NCI-H2196 treated with DMSO at 0.1 percent for 48 hours (cell line): ENCODE results near the gene AKT3.
"Not testable (repeated sequence)": the region's sequence is repeated elsewhere in the genome, so short reads cannot be mapped to it uniquely, and the experiment has no call there.

Experiments
- DNase-seq: peaks from one replicate; lab custom pipeline; 2025; ENCODE audit not compliant: unreplicated experiment; lab: John Stamatoyannopoulos, UW

Gene AKT3

DNA sequence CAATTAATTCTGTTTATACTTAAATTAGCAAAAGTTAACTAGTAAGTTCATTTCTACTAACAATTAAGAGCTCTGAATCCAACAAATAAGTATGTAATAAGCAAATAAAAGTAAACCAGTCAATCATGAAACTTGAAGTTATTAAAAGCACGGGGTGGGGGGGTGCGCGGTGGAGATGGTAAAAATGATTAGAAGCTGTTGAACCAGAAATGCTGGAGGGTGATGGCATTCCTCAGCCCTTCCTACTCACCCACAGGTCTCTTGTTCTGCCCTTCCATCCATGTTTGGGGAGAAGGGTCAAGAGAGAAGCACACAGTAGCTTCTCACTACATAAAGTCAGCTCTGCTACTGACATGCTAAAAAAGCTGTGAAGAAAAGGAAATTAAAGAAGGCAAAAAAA lies 63.5 kb downstream of the AKT3 start:
- DNase-seq: no peak

DNA sequence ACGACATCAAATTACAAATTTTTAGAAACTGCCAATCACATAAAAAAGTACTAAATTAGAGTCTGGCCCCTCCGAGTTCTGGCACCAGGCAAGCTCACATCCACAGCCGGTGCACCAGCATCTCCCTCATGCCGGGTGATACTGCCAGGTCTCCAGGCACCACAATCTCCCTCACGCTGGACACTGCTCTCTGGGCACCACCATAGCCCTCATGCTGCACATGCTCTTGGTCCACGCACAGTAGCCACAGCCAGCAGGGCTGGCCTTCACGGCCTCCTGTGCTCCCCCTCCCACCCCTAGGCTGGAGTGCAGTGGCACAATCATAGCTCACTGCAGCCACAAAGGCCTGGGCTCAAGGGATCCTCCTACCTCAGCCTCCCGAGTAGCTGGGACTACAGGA lies 65.5 kb downstream of the AKT3 start:
- DNase-seq: no peak

DNA sequence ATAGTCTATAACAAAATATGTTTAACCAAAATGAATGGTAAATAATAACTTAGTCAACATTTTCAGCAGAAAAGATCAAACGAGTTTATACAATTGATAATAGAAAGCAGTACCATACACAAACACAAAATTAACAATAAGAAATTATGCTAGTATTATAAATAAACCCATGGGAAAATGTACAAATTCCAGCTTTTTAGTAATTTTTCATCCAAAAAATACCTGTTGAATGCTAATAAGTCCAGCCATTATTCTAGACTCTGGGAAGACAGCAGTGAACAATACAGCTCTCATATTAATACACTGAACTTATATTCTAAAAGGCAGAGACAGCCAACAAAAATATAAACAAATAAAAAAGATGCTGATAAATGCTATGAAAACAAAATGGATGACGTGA lies 66.3 kb downstream of the AKT3 start:
- no peak for DNase-seq

DNA sequence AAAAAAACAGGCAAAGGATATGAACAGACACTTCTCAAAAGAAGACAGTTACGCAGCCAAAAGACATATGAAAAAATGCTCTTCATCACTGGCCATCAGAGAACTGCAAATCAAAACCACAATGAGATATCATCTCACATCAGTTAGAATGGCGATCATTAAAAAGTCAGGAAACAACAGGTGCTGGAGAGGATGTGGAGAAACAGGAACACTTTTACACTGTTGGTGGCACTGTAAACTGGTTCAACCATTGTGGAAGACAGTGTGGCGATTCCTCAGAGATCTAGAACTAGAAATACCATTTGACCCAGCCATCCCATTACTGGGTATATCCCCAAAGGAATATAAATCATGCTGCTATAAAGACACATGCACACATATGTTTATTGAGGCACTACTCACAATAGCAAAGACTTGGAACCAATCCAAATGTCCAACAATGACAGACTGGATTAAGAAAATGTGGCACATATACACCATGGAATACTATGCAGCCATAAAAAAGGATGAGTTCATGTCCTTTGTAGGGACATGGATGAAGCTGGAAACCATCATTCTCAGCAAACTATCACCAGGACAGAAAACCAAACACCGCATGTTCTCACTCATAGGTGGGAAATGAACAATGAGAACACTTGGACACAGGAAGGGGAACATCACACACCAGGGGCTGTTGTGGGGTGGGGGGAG lies 77.5 kb downstream of the AKT3 start:
- DNase-seq: not testable (repeated sequence)

DNA sequence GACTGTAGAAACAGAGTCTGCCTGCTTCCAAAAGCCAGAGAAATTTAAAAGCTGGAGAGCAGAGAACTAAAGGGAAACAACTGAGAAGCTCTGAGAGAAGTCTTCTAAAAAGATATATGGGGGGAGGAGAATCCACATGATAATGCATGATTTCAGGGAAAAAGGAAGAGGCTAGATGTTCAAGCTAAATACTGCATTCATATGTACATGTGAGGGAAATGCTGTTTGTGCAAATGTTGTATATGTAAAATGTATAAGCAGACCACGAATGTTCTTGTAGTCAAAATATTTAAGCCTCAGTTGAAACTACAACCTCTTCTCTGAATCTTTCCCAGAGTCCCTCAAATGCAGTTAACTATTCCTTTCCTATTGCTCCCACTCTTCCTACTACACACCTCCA lies 79.2 kb downstream of the AKT3 start:
- no peak for DNase-seq

DNA sequence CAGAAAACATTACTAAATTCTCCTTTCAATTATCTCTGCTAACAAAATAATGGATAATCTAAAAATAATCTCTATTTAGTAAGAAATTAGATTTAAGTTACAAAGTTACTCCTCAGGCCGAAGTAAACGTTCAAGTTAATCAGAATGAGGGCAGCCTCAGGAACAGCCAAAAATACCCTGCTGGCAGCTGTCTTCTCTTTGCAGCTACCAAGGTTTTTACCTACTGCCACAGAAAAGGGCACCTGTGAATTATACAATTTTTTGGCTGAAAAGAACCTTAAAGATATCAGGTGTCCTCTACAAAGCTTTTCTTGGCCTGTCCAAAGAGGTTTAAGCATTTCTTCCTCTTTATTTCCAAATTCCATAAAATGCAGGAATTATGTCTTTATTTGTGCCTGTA lies 84.4 kb downstream of the AKT3 start:
- no peak for DNase-seq

DNA sequence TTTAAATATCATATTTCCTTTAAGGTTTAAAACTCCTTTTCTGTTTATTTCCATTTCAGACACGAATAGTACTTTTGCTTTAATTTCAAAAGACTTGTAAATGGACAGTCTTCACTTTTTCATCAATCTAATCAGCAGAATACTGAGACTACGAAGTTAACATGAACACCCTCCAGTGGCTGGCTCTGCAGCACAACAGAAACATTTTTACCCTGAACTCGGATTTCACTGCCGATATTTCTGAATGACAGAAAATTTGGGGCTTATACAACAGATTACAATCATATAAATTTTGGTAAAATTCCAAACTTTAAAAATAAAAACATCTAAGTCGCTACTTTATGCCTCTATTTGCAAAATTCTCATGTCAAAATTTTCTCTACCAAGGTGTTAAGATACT lies 86.2 kb downstream of the AKT3 start:
- DNase-seq: no peak

DNA sequence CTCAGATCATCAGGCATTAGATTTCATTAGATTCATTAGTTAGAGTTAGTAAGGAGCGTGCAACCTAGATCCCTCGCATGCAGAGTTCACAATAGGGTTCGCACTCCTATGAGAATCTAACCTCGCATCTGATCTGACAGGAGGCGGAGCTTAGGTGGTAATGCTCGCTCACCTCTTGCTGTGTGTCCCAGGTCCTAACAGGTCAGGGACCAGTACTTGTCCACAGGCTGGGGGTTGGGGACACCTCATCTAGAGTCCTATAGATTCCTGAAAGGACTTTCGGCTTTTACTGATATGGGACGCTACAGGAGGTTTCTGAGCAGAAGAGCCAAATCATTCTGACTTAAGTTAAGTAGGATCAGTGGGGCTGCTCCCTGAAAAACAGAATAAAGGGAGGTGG lies 91.4 kb downstream of the AKT3 start:
- no peak for DNase-seq

DNA sequence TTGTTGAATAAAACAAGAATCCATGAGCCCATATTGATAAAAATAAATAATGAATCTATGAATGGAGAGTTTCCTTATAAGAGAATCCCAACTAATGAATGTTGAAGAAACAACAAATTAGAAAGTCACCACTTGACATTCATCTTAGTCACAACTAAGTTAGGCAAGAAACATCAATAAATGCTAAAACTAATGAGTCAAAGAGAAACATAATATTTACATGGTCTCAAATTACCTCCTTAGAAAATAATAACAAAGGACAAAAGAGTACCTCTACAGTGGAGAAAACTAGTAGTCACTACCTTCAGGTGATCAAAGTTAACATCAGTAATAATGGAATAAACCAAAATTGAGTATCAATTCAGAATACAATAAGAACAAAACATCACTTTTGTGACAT lies 93.5 kb downstream of the AKT3 start:
- DNase-seq: no peak

DNA sequence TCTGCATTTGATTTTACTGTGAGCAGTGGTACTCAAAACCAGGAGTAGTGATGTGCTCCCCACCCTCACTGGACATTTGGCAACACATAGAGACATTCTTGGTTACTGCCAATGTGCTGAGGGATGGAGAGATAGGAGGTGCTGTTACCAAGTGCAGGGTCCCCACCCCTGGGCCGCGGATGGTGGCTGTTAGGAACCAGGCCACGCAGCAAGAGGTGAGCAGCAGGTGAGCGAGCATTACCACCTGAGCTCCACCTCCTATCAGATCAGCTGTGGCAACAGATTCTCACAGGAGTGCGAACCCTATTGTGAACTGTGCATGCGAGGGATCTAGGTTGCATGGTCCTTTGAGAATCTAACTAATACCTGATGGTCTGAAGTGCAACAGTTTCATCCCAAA lies 95.7 kb downstream of the AKT3 start:
- no peak for DNase-seq

DNA sequence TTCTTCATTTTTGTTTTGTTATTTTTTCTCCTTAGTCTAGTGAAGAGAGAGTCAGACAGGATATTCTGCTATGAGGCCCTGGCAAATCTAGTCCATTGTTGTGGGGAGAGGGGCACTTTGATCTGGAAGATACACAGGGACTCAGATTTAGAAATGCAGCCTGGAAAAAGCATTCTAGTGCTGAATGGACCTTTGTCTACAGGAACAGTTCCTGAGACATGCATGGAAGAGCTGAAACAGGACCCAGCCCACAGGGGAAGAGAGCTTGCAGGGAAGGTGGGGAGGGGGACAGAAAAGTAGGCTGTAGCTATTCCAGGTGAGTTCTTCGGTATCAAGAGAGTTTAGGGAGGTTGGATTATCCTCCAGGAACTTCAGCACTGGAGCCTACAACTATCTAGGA lies 98.5 kb downstream of the AKT3 start:
- DNase-seq: no peak

DNA sequence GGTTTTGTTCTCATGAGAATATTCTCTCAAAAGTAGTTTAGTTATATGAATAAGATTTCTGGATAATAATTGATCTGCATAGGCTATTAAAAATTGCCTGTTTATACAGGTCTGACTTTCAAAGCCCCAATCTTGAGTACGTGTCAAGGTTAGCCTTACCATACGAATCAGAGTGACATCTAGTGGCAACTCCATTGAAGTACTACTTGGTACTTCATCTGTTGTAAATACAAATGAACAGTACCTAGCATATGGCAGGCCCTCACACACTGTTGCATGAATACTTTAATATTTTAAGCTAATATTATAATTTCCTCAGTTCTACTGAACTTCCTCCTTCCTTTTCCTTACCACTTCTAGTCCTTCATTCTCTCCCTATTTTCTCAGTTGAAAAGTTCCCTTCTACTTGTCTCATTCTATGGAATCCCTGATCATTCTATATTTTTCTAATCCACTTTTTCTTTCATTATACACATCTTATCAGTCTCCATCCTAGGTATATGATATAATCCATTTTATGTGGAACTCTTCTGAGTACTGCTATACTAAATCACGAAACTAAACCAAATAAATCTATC lies 101.2 kb downstream of the AKT3 start:
- peak; percentile 7 for DNase-seq

DNA sequence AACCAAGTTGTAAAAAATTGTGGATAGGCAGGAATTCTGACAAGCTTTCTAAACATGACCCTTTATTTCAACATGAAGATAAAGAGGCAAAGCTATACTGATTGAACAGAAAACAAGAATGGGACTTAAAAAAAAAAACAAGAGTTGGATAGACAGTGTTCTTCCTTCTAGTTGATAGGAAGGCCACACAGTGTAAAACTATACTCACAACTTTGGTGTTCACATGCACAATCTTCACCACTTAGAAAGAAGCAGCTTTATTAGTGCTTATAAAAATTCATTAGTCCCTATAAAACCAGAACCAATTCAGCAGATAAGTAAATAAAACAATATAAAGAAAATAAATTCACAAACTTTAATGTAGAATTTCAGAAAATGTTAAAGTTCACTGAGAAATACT lies 101.8 kb downstream of the AKT3 start:
- DNase-seq: no peak

DNA sequence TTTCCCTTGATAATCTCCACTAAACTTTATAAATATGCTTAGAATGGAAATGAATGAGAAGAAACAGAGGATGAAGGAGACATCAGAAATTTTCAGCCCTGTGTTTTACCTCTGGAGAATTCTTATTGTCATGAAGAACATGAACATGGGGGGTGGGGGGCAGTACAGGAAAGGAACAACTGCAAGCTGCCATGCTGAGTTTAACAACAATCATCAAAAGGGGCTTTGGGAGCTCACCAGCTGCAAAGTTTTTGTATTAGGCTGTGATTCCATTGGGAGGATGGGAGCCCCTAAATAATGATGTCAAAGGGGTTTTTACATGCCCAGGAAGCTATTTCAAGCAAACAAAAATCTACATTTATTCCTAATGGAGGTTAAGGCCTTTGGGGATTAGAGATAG lies 103.3 kb downstream of the AKT3 start:
- DNase-seq: no peak

DNA sequence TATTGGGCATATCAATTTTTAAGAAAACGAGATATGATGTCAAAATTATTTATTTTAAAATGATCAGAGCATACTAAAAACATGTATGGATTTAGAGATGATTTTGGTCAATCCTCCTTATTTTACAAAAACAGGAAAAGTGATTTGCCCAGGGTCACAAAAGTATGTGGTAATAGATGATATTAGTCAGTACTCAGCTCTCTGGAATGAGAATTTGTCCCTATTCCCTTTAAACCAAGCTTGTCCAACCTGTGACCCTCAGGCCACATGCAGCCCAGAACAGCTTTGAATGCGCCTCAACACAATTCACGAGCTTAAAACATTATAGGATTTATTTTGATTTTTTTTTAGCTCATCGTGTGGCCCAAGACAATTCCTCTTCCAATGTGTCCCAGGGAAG lies 104.7 kb downstream of the AKT3 start:
- no peak for DNase-seq

DNA sequence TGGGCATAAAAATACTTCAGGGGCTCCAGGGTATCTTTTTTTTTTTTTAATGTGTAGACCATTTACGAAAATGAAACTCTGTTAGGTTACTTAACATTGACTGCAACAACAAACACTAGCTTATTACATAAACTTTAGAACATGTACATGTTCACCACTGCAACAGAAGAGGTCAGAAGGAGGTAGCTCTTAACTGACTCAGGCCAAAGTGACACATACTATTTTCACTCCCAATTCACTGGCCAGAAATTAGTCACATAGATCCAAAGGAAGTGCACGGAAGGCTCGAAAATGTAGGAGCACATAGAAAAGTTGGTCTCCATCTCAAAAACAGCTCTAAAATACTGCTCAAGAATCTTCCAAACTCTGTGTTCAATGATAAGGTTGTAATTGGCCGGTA lies 107.2 kb downstream of the AKT3 start:
- DNase-seq: no peak

DNA sequence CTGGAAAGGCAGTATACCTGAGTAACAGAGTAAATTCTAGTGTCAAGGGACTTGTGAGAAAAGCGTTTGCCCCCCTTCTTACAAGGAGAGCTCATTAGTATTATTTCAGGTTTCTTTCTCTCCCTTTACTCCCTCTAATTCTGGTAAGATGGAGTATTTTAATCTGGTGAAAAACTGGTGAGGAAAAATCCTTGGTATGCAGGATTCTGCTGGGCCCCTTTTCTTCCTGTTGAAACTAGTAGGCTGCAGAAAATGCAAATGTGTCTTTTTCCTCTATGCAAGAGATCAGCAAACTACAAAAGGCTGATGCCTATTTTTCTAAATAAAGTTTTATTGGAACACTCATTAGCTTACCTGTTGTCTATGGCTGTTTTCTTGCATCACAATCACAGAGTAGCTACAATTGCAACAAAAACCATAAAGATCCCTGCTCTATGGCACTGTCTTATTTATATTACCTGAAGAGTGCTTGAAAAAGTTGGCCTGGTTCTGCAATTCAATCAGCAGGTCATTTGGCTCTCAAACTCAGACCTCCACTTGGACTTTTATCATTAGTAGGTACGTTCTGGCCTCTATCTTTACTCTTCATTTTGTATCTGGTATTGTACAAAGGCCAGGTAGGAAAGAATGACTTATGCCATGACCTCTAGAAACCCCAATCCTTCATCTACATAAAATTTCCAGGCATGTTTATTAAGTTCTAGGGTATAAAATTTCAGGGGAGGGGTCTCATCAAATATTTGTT lies 109.6 kb downstream of the AKT3 start:
- no peak for DNase-seq

DNA sequence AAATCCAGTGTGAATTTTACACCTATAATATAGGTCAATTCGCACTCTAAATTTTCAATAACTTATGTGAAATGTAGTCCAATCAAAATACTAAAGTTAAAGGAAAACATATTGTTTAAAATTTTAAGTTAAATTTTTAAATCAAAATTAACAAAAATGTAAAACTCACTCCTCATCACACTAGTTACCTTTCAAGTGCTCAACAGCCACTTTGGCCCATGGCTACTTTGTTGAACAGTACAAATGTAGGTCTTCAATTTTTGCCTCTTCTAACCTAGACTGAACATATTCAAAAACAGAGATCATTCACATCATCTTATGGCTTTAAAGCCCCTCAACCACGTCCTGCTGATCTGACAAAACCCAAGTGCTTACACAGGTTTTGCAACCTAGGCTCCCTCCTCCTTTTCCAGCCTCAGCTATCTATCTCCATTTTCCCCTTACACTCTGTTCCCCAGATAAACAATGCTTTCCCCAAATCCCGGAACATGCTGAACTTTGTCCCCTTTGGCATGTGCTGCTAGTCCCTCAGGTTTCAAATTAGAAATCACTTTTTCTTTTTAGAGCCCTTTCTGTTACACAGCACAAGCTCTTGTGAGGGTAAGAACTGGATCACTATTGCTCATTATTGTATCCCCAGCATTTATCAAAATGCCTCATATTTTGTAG lies 110.6 kb downstream of the AKT3 start:
- DNase-seq: no peak

DNA sequence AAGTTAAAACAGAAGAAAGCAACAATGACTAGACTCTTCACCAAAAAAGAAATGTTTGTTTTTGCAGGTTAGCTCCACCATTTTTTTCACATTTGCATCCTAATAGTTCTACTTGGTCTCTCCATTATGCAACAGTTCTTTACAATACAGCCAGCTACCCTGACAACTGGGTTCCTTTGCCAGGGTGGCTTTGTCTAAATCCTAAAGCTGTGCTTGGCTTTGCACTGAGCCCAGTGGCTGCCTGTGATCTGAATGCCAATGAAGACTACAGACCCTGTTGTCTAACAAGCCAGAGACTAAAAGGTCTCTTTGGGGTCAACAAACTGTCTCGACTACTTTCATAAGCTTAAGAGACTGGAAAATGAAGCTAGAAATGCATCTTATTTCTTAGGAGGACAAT lies 112.0 kb downstream of the AKT3 start:
- DNase-seq: no peak

DNA sequence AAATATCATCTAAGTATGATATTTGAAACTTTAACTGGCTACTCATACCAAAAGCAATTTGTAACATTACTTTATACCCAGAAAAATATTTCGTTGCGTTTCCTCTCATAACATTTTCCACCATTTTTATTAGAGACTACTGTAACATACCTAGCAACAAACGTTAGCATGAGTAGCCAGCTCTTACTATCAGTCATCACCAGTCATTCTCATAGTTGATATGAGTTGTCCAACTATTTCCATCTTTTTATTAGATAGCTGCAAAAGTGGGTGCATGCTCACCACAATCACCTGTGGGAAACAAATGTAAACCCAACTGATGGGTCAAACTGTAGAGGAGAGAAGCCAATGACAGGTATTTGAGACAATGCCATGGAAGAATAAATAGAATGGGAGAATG lies 114.6 kb downstream of the AKT3 start:
- no peak for DNase-seq

DNA sequence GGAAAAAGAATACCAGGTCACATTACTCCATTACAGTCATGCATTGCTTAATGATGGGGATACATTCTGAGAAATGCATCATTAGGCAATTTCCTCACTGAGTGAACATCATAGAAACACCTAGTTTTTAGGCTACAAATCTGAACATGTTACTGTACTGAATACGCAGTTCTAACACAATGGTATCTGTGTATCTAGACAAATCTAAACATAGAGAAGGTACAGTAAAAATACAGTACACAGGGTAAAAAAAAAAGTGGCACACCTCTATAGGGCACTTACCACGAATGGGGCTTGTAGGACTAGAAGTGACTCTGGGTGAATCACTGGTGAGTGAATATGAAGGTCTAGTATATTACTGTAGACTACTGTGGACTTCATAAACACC lies 115.7 kb downstream of the AKT3 start:
- DNase-seq: no peak

DNA sequence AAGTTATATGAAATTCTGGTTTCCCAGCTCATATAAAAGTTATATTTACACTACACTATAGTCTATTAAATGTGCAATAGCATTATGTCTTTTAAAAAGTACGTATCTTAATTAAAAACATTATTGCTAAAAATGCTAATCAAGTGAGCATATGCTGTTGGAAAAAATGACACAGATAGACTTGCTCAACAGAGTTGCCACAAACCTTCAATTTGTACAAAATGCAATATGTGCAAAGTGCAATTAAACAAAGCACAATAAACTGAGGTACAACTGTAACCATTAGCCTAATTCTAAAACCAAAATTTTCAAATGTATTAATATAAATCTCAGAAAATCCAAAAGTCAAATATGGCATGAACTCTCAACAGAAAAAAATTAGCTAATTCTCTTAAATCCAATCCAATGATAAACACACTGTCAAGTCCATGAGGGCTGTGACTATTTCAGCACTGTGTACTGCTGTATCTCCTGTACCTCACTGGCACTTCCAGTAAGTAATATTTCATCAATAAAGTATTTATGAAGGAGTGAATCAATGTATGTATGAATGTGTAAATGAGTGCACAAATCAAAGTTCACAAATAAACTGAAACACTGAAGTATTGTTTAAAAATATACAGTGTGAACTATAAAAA lies 116.3 kb downstream of the AKT3 start:
- no peak for DNase-seq
